ENCODE data around the gene MEGF10.

Gene MEGF10

GRCh38 chr5:127415034-127415433 lies 124.4 kb downstream of the MEGF10 start:
- no peak overlapping the region for H3K4me3 ChIP-seq (replicated peaks; ENCODE audit: low read depth, low read length)
- TF ChIP-seq CTCF (IDR thresholded peaks at IDR 0.05; ENCODE audit: low read length, missing control alignments) = no peak
- no peak for DNase-seq (ENCODE audit: low read depth)

- TF ChIP-seq CTCF (IDR thresholded peaks at IDR 0.05; ENCODE audit: low read length, missing control alignments) = no peak
- DNase-seq (ENCODE audit: low read depth) = no peak
- H3K4me3 ChIP-seq (replicated peaks; ENCODE audit: low read depth, low read length) = no peak overlapping the region
Measured at GRCh38 chr5:127416906-127417305, 126.3 kb downstream of the MEGF10 start.

GRCh38 chr5:127417528-127417927 lies 126.9 kb downstream of the MEGF10 start:
- DNase-seq (ENCODE audit: low read depth) = no peak
- no peak for TF ChIP-seq CTCF (IDR thresholded peaks at IDR 0.05; ENCODE audit: low read length, missing control alignments)
- H3K4me3 ChIP-seq (replicated peaks; ENCODE audit: low read depth, low read length) = no peak overlapping the region

GRCh38 chr5:127418367-127418766 lies 127.8 kb downstream of the MEGF10 start:
- no peak for TF ChIP-seq CTCF (IDR thresholded peaks at IDR 0.05; ENCODE audit: low read length, missing control alignments)
- DNase-seq (ENCODE audit: low read depth) = no peak
- H3K4me3 ChIP-seq (replicated peaks; ENCODE audit: low read depth, low read length) = no peak overlapping the region

- no peak overlapping the region for H3K4me3 ChIP-seq (replicated peaks; ENCODE audit: low read depth, low read length)
- TF ChIP-seq CTCF (IDR thresholded peaks at IDR 0.05; ENCODE audit: low read length, missing control alignments) = no peak
Measured at GRCh38 chr5:127418974-127419682, 128.5 kb downstream of the MEGF10 start.

GRCh38 chr5:127419683-127420257 lies 129.2 kb downstream of the MEGF10 start:
- DNase-seq (ENCODE audit: low read depth) = no peak
- no peak for TF ChIP-seq CTCF (IDR thresholded peaks at IDR 0.05; ENCODE audit: low read length, missing control alignments)

More at GRCh38 chr5:127418974-127419682, 128.5 kb downstream of the MEGF10 start:
- DNase-seq (ENCODE audit: low read depth) = no peak

GRCh38 chr5:127420758-127421157 lies 130.2 kb downstream of the MEGF10 start:
- DNase-seq (ENCODE audit: low read depth) = no peak
- H3K4me3 ChIP-seq (replicated peaks; ENCODE audit: low read depth, low read length) = no peak overlapping the region
- TF ChIP-seq CTCF (IDR thresholded peaks at IDR 0.05; ENCODE audit: low read length, missing control alignments) = no peak

More at GRCh38 chr5:127419683-127420257, 129.2 kb downstream of the MEGF10 start:
- no peak overlapping the region for H3K4me3 ChIP-seq (replicated peaks; ENCODE audit: low read depth, low read length)
